WTC11 (cell line): Measurements from ENCODE around the gene GATA3. TPM values are rescaled to one million over a fixed set of nuclear protein-coding genes. Genes with fewer than 3 reads are reported as not detected.

Experiments
- ATAC-seq: fragments of 200-7000 bp; cut with Tn5 transposase; 2 replicates; pipeline ENCODE4 v1.10.0; 2021; ENCODE audit warnings: mild to moderate bottlenecking, moderate library complexity
- CTCF ChIA-PET: fragments of 300-600 bp; sonication (Branson Sonifier 250); formaldehyde crosslinking; loops from one replicate; lab custom pipeline; 2021; ENCODE audit warnings: antibody characterized with exemption; lab: Charles Lee
- POLR2A ChIA-PET: fragments of 350-600 bp; sonication (Branson Sonifier 250); formaldehyde crosslinking; loops from one replicate; lab custom pipeline; 2021; ENCODE audit warnings: antibody characterized with exemption; lab: Charles Lee
- DNase-seq: peaks from one replicate; pipeline ENCODE4 v3.0.0; 2021; ENCODE audit warnings: low spot score
- H3K27ac Mint-ChIP-seq: 2 replicates; pipeline ENCODE4 v1.8.0; 2021; ENCODE audit warnings: mixed read lengths
- H3K27me3 Mint-ChIP-seq: 2 replicates; pipeline ENCODE4 v1.8.0; 2021; ENCODE audit warnings: low read depth, mild to moderate bottlenecking, moderate library complexity, mixed read lengths
- H3K36me3 Mint-ChIP-seq: 2 replicates; pipeline ENCODE4 v1.8.0; 2021; ENCODE audit warnings: mixed read lengths
- H3K4me1 Mint-ChIP-seq: 2 replicates; pipeline ENCODE4 v1.8.0; 2022; ENCODE audit warnings: mixed read lengths
- H3K4me3 Mint-ChIP-seq: 2 replicates; pipeline ENCODE4 v1.8.0; 2021; ENCODE audit warnings: mild to moderate bottlenecking, moderate library complexity, mixed read lengths
- H3K9me3 Mint-ChIP-seq: 2 replicates; pipeline ENCODE4 v1.8.0; 2021; ENCODE audit warnings: mixed read lengths
- AR ChIP-seq: fragments of 250-450 bp; sonication (Bioruptor Pico); IDR thresholded peaks from 2 replicates; pipeline ENCODE4 v1.9.0; 2021; ENCODE audit warnings: mild to moderate bottlenecking
- HMGA2 ChIP-seq: fragments of 250-450 bp; sonication (Bioruptor Pico); IDR thresholded peaks from 2 replicates; pipeline ENCODE4 v1.4.0; 2021; ENCODE audit warnings: mild to moderate bottlenecking, moderate library complexity
- IRF2 ChIP-seq: sonication (generic); formaldehyde crosslinking; IDR thresholded peaks from 2 replicates; pipeline ENCODE4 v1.8.0; 2022; ENCODE audit warnings: low read depth, missing genetic modification reagents, borderline replicate concordance
- NFE2L1 ChIP-seq: sonication (generic); formaldehyde crosslinking; IDR thresholded peaks from 2 replicates; pipeline ENCODE4 v1.8.1; 2023; ENCODE audit warnings: missing genetic modification reagents
- TP53 ChIP-seq: sonication (generic); formaldehyde crosslinking; IDR thresholded peaks from 2 replicates; pipeline ENCODE4 v1.8.1; 2023; ENCODE audit warnings: mild to moderate bottlenecking, missing genetic modification reagents
- ZBTB43 ChIP-seq: sonication (generic); formaldehyde crosslinking; IDR thresholded peaks from 2 replicates; pipeline ENCODE4 v1.8.1; 2023; ENCODE audit warnings: mild to moderate bottlenecking, missing genetic modification reagents
- total RNA-seq: library from RNA; stranded (reverse); gene quantifications from 3 replicates; pipeline ENCODE4 v1.2.3, GENCODE V29; 2021

The GATA3 gene
- total RNA-seq, 1 experiment from 2014 or later: 0.72 TPM

DNA sequence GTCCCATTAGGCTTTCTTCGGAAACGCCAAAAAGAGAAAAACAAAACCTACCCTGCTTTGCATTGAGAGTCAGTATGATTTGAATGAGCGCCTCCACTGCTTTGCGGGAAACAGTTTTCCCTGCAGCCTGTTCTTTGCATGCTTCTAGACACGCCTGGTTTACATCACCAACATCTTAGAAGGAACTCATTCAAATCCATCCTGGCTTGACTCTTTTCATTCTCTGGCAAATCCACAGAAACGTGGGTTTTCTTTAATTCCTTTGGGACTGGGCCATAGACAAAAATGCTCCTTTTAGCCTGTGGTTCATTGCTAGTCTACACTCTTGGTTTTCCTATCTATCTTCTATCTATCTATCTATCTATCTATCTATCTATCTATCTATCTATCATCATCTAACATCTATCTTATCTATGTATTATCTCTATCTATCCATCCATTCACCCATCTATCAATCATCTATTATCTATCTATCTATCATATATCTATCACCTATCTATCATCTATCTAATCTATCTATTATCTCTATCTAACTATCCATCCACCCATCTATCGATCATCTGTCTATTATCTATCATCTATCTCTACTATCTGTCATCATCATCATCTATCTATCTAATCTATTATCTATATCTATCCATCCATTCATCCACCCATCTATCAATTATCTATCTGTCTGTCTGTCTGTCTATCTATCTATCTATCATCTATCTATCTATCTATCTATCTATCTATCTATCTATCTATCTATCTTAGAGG is 68.3 kb downstream of the GATA3 start (continued):
- no peak for TF ChIP-seq TP53 (CRISPR knock-in tag)
- TF ChIP-seq NFE2L1 (CRISPR knock-in tag): no peak
- no peak for TF ChIP-seq IRF2 (CRISPR knock-in tag)
- no peak for TF ChIP-seq ZBTB43

GRCh38 chr10:8124436-8124835 is 69.9 kb downstream of the GATA3 start:
- POLR2A ChIA-PET: no interaction called here
- Mint-ChIP-seq H3K27ac (no peak overlapping the region), H3K36me3 (no peaks in the 10 kb centered on the region), H3K4me3 (no peak overlapping the region), H3K9me3 (no peaks in the 10 kb centered on the region), H3K4me1 (no peaks in the 10 kb centered on the region; the same call in 1 of the 2 replicates), H3K27me3 (no peaks in the 10 kb centered on the region)
- 0 out of 2 replicates have a peak, but pooled peaks have one; percentile 18 for TF ChIP-seq HMGA2 (CRISPR knock-in tag)
- TF ChIP-seq AR (CRISPR knock-in tag): no peak
- CTCF ChIA-PET: no interaction called here
- DNase-seq: no peak
- ATAC-seq: no peak

Other genes with a start within 250 kb of the GATA3 start
- 8.0 to 8.9 TPM (median 8.1 TPM) in 3 replicates for gene TAF3, start 236.2 kb upstream of the GATA3 start, total RNA-seq